ENCODE data around the gene BMP7.
A peak's percentile ranks its signal among the peaks of the same experiment; 100 is the strongest.

The BMP7 gene

DNA sequence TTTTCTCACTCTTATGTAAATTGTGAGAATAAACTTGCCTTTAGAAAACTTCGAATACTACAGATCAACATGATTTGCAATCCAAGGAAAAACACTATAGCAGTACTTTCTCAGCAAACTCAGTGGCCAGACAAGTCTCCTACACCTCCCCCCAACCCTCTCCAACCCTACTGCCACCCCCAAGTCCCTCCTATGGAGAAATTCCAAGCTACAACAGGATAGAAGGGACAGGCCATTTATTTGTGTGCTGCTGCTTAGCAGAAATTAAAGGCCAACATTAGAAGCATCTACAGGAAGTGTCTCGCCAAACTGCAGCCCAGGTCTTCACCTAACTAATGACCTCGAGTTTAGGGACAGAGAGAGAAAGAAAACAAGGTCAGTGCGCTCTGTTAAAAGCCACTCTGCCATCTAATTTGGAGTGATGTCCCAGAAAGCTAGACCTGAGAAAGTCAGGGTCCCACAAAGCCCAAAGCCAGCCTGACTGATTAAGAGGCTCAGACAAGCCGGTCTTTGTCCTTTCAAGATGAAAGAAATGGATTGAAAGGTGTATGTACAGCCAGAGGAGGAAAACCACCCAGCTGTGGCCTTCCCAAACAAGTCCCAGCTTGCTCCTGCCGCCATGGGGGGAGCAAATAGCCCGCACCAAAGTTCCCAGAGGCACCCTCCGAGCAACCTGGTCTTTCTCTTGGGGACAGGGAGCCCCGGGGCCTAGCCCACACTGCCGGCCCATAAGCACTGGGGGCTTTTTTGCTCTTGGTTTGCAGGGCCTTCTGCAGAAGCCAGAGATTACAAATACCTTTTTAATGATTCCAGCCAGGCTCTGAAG is 3.4 kb downstream of the BMP7 start (continued):
- TF ChIP-seq ZNF747 (tag by site-specific recombination; IDR thresholded peaks at IDR 0.05) = no peak
- TF ChIP-seq BCL11A (tag by site-specific recombination; IDR thresholded peaks at IDR 0.05; ENCODE audit: low read depth) = no peak
- no peak for TF ChIP-seq ZNF488 (tag by site-specific recombination; IDR thresholded peaks at IDR 0.05)
- TF ChIP-seq, protein P1, sequence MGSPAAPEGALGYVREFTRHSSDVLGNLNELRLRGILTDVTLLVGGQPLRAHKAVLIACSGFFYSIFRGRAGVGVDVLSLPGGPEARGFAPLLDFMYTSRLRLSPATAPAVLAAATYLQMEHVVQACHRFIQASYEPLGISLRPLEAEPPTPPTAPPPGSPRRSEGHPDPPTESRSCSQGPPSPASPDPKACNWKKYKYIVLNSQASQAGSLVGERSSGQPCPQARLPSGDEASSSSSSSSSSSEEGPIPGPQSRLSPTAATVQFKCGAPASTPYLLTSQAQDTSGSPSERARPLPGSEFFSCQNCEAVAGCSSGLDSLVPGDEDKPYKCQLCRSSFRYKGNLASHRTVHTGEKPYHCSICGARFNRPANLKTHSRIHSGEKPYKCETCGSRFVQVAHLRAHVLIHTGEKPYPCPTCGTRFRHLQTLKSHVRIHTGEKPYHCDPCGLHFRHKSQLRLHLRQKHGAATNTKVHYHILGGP (tag by site-specific recombination; IDR thresholded peaks at IDR 0.05) = no peak
- no peak for TF ChIP-seq ZNF391 (tag by site-specific recombination; IDR thresholded peaks at IDR 0.05; ENCODE audit: borderline replicate concordance, low read depth)
- no peak for TF ChIP-seq ZNF48 (tag by site-specific recombination; IDR thresholded peaks at IDR 0.05)
- no peak for TF ChIP-seq ZNF274 (IDR thresholded peaks at IDR 0.05; ENCODE audit: low read length)
- TF ChIP-seq ZNF274 (tag by site-specific recombination; IDR thresholded peaks at IDR 0.05; ENCODE audit: borderline replicate concordance) = no peak
- TF ChIP-seq ZNF19 (tag by site-specific recombination; IDR thresholded peaks at IDR 0.05; ENCODE audit: low read depth) = no peak
- no peak for TF ChIP-seq ZBTB6 (tag by site-specific recombination; IDR thresholded peaks at IDR 0.05)
- TF ChIP-seq ZNF394 (tag by site-specific recombination; IDR thresholded peaks at IDR 0.05; ENCODE audit: borderline replicate concordance) = no peak
- TF ChIP-seq KLF9 (tag by site-specific recombination; IDR thresholded peaks at IDR 0.05; ENCODE audit: low read depth) = no peak
- no peak for TF ChIP-seq SCRT1 (tag by site-specific recombination; IDR thresholded peaks at IDR 0.05; ENCODE audit: borderline replicate concordance)
- no peak for TF ChIP-seq ZNF239 (tag by site-specific recombination; IDR thresholded peaks at IDR 0.05)
- peak; percentile 57; the same call in 1 of the 2 replicates for TF ChIP-seq YY1 (tag by site-specific recombination; IDR thresholded peaks at IDR 0.05)
- TF ChIP-seq ZNF514 (tag by site-specific recombination; IDR thresholded peaks at IDR 0.05) = no peak
- peak; percentile 40; the same call in 1 of the 2 replicates for TF ChIP-seq ZNF561 (tag by site-specific recombination; IDR thresholded peaks at IDR 0.05; ENCODE audit: borderline replicate concordance)
- TF ChIP-seq ZIC2 (tag by site-specific recombination; IDR thresholded peaks at IDR 0.05) = peak; percentile 34
- no peak for TF ChIP-seq ZNF585B (tag by site-specific recombination; IDR thresholded peaks at IDR 0.05)
- TF ChIP-seq, protein P2, sequence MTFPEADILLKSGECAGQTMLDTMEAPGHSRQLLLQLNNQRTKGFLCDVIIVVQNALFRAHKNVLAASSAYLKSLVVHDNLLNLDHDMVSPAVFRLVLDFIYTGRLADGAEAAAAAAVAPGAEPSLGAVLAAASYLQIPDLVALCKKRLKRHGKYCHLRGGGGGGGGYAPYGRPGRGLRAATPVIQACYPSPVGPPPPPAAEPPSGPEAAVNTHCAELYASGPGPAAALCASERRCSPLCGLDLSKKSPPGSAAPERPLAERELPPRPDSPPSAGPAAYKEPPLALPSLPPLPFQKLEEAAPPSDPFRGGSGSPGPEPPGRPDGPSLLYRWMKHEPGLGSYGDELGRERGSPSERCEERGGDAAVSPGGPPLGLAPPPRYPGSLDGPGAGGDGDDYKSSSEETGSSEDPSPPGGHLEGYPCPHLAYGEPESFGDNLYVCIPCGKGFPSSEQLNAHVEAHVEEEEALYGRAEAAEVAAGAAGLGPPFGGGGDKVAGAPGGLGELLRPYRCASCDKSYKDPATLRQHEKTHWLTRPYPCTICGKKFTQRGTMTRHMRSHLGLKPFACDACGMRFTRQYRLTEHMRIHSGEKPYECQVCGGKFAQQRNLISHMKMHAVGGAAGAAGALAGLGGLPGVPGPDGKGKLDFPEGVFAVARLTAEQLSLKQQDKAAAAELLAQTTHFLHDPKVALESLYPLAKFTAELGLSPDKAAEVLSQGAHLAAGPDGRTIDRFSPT (tag by site-specific recombination; IDR thresholded peaks at IDR 0.05) = no peak
- no peak for TF ChIP-seq ZNF266 (tag by site-specific recombination; IDR thresholded peaks at IDR 0.05; ENCODE audit: low read depth)

GRCh38 chr20:57262301-57262700 is 4.1 kb downstream of the BMP7 start:
- 0 out of 2 replicates have a peak overlapping the region, but pooled peaks have one; percentile 60 for H3K27ac ChIP-seq (ENCODE audit: extremely low read depth, low read depth, low read length)
- TF ChIP-seq, protein P3, sequence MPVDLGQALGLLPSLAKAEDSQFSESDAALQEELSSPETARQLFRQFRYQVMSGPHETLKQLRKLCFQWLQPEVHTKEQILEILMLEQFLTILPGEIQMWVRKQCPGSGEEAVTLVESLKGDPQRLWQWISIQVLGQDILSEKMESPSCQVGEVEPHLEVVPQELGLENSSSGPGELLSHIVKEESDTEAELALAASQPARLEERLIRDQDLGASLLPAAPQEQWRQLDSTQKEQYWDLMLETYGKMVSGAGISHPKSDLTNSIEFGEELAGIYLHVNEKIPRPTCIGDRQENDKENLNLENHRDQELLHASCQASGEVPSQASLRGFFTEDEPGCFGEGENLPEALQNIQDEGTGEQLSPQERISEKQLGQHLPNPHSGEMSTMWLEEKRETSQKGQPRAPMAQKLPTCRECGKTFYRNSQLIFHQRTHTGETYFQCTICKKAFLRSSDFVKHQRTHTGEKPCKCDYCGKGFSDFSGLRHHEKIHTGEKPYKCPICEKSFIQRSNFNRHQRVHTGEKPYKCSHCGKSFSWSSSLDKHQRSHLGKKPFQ (tag by site-specific recombination; IDR thresholded peaks at IDR 0.05) = peak; percentile 97
- no peak for TF ChIP-seq ZNF146 (tag by site-specific recombination; IDR thresholded peaks at IDR 0.05)
- TF ChIP-seq, protein P4, sequence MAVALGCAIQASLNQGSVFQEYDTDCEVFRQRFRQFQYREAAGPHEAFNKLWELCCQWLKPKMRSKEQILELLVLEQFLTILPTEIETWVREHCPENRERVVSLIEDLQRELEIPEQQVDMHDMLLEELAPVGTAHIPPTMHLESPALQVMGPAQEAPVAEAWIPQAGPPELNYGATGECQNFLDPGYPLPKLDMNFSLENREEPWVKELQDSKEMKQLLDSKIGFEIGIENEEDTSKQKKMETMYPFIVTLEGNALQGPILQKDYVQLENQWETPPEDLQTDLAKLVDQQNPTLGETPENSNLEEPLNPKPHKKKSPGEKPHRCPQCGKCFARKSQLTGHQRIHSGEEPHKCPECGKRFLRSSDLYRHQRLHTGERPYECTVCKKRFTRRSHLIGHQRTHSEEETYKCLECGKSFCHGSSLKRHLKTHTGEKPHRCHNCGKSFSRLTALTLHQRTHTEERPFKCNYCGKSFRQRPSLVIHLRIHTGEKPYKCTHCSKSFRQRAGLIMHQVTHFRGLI (tag by site-specific recombination; IDR thresholded peaks at IDR 0.05) = peak; percentile 79
- ChIA-PET CTCF (no interaction called here), POLR2A (no interaction called here)
- no peak overlapping the region for H3K4me3 ChIP-seq (ENCODE audit: low read depth, low read length)
- H3K9me3 ChIP-seq (ENCODE audit: control insufficient read depth, insufficient read depth, low read depth, low read length) = no peaks in the 10 kb centered on the region
- H3K4me1 ChIP-seq (ENCODE audit: control insufficient read depth, insufficient read depth, low read length) = peaks cover 31% of the 10 kb centered on the region
- no peaks in the 10 kb centered on the region for H3K36me3 ChIP-seq (ENCODE audit: control insufficient read depth in 2 of 2, insufficient read depth in 1 of 2, low read length in 2 of 2)
